ENCODE measurements around the gene KCNJ10.

KCNJ10 gene

DNA sequence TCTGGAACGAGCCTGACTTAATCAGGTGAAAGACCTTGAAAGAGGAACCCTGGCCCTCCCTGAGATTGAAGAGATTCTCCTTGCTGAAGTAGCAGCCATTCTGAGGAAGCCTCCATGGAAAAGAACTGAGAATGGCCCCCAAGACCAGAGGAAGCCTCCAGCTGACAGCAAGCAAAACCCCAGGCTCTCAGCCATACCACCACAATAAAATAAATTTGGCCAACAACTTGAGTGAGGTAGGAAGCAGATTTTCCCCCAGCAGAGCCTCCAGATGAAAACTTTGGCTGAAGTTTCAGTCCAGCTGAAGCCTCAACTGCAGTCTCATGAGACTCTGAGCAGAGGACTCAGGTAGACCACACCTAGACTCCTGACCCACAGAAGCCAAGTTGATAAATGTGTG, 82.0 kb downstream of the KCNJ10 start:
- no peak for ATAC-seq

DNA sequence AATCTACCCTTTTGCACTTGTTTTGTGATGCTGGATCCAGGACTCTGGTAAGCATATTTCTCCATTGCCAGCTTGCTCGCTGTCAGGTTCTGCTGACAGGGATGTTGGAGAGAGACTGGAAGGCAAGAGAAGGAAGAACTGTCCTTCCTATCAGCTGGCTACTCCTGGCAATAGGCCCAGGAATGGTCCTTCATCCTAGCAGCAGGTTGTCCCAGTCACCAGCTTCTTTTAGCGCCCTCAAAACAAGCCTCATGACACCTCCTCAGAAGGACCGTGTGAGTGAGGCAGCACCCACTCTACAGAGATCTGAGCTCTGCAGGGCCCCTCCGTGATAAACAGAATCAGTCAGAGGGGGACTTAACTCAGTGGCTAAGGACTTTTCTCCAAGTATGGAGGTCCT, 82.8 kb downstream of the KCNJ10 start:
- no peak for ATAC-seq

DNA sequence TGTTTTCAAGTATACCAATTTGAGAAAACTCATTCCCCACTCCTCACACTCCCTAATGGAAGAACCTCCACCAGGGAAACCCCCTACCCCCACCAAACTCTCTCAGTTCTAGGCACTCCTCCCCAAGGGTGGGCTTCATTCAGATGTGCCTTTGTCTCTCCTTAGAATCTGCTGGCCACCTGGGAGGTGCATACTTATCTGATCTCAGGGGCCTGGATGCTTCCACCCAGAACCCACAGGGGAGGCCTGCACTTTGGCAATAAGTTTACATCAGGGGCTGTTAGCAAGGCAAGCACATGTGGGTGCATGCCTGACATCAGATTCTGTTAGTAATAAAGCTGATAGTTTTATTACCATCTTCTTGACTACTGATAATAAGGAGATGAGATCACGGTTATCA, 83.4 kb downstream of the KCNJ10 start:
- ATAC-seq: no peak

DNA sequence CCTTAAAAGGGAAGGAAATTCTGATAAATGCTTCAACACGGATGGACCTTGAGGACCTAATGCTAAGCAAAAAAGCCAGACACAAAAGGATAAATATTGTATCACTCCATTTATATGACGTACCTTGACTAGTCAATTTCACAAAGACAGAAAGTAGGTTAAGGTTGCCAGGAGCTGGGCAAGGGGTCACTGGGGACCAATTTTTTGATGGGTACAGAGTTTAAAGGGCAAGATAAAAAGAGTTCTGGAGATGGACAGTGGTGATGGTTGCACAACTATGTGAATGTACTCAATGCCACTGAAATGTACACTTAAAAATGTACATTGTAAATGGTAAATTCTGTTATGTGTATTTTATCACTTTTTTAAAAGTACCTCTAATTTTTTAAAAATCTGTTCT, 83.9 kb downstream of the KCNJ10 start:
- ATAC-seq: no peak

DNA sequence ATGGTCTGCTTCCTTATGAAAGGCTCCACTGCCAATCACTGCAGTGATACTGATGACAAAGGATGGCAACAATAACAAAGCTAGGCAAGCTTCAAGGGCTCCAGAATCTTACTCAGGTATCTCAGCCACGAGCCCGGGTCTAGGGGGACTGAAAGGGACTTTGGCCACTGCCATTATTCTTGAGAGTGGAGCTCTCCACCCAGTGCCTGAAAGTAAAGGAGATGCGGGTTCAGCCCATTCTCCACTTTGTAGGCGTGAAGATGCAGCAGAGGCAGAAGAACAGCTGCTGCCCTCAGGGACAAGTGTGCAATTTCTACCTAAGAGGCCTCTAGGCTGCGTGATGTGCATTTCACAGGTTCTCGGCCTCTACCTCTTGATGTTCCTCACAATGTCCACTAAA, 84.5 kb downstream of the KCNJ10 start:
- no peak for ATAC-seq

DNA sequence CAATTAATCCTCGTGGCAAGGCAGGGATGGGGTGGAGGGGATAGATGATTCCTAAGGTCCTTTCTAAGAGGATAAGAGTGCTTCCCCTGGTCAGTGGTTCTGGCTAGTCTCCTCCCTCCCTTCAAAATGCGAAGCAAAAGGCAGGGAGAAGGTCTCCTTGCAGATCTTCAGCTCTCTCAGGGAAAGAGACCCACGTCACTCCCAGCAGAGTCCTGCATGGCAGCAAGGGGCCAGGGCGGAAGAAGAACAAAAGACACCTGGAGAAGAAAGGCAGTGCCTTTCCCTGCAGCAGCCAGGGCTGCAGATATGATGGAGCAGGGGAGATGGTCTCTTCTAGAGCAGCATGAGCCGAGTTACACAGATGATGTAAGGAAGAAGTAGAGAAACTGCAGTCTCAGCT, 86.3 kb downstream of the KCNJ10 start:
- ATAC-seq: no peak

DNA sequence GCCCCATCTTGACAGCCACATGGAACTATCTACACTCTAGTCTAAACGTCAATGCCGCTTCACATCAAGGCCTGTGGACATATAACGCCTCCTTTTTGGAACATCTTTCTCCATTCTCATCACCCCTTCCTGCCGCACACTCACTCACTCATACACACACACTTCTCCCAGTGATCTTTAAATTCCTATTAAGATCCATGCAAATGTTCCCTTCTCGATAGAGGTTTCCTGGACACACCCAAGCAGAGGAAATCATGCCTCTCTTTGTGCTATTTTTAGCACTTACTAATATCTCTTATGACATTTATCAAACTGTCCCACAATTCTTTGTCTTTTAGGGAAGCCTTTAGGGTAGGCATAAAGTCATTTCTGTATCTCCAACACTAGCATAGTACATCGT, 87.7 kb downstream of the KCNJ10 start:
- ATAC-seq: no peak

DNA sequence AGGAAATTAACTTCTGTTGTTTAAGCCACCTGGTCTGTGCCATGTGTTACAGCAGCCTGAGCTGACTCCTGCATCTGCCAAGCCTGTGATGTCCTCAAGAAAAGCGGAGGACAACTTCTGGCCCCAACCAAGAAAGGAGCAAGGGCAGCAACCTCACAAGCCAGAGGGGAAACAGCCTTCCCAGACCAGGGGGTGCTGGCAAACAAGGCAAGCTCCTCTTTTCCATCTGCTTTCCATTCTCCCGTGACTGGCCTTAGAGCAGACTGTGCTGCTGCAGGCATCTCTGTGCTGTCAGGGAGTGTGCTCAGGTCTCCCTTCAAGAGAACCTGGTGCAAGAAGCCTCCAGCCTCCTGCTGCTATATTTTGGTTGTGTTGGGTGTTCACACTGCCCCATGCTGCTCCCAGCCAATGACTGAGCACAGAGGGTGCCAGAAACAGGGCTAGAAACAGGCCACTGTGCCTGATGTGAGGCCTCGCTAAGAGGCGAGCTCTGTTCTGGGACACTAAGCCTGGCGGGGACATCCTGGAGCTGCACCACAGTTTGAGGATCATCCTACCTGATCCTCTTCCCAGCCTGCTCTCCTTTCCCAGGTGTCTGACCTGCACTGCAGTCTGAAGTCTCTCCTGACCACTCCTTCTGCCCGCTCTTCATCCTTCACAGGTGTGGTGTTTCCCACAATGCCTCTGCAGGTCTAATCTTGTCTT, 88.5 kb downstream of the KCNJ10 start:
- ATAC-seq: no peak

DNA sequence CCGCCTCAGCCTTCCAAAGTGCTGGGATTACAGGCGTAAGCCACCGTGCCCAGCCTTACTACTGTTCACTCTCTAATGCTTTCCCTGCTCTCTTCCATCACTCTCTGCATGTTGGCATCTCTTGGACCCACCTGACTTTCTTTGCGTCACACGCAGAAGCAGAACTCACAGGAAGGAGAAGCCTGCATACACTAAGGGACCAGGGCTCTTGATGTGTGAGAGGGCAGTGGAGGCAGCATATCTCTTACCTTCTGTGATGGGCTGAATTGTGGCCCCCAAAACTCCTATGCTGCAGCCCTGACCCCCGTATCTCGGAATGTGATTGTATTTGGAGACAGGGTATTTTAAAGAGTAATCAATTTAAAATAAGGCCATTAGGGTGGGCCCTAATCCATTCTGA, 89.2 kb downstream of the KCNJ10 start:
- ATAC-seq: no peak

DNA sequence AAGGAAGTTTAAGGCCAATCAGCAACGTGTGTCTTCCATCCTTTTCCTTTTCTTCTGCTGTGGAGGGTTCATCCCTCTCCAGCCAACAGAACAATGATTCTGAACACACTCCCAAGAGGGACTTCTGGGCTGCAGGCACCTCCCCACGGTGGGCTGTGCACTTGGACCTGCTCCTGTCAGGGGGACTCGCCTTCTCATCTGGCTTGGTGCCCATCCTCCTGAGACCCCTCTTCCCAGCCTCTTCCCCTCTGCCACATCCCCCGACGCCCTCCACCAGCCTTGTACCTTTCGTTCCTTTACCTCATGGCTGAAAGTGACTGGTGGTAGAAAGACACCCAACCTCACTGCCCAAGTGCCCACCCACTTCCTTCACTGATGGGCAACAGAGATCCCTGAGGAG, 89.9 kb downstream of the KCNJ10 start:
- ATAC-seq: no peak

DNA sequence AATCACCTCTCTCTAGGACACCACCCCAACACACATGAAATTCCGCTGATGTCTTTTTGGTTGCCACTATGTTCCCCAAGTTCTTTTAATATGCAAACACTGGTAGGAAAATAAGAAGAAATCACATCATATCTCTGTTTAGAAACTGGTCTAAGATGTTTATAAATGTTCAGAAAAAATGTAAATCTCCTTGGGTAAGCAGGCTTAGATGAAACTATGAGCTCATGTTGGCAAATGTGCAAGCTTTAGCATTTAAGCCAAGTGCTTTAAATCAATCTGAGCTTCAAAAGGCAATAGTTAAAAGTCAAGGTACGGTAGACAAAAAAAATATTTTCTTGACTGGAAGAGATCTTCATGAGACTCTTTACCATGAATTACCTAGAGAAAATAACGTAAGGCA, 90.7 kb downstream of the KCNJ10 start:
- no peak for ATAC-seq

DNA sequence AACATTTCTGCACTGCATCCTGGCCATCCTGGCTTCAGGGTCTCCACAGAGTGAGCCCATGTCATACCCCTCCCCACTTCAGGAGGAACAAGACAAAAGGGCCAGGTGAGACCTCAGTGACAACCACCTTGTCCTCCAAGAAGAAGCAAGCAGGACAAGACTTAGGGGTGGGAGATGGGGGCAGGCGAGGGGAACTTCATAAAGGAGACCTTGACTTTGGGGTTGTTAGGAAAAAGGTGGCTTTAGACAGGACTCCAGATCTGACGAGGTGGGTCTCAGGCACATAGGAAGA, 91.9 kb downstream of the KCNJ10 start:
- ATAC-seq: no peak

DNA sequence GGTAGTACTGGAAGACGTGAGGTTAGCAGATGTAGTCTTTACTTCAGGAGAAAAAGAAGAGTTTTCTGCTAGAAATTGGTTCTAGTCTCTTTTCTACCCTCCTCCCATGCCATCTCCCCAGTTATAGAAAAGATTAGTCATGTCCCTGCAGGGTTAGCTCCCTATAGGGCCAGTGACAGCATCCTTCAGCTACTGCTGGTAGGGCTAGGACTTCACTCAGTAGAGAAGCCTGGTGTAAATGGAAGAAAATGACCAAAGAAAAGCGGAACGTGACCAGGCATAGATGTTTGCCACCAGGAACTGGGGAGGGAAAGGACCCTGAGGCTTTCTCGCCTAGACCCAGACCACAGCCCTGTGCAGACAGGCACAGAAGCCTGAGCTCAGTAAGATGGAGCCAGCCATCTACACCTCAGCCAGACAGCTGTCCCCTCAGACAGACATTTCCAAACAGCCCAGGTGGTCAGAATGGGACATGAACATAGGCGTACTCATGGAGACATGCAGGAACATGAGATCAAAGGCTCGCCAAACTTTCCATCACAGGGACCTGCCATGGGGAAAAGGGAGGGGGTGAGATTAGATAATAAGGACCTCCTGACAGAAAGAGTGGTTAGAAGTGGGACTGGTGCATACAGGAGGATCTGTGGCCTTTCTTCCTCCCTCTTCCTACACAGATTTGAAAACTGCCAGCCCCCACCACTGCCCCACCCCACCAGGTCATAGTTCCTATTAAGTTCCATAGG, 92.4 kb downstream of the KCNJ10 start:
- ATAC-seq: no peak

DNA sequence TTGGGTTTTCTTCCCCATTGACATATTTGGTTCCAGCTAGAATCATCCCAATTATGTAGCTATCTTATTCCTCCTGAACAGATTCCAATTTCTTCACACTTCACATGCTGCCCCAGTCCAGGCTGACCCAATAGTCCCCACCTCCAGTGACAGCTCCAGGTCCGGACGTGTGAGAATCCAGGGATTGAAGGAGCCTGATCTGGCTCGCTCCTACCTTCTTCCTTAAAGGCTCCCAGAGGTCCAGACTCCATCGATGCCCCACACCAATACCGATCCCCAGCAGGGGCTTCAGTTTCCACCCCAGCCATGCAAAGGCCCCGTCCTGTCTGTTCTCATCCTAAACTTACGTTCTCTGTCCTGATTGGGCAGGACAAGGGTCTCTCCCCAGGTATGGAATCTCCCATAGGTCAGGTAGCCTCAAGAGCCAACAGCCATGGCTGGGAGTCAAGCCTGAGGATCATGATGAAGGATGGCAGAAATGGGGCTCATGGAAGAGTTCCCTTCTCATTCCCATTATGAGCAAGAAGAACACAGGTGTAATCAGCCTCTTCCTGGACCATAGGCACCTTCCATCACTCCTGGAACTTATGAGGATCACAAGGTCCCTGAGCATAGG, 95.5 kb downstream of the KCNJ10 start:
- ATAC-seq: no peak

DNA sequence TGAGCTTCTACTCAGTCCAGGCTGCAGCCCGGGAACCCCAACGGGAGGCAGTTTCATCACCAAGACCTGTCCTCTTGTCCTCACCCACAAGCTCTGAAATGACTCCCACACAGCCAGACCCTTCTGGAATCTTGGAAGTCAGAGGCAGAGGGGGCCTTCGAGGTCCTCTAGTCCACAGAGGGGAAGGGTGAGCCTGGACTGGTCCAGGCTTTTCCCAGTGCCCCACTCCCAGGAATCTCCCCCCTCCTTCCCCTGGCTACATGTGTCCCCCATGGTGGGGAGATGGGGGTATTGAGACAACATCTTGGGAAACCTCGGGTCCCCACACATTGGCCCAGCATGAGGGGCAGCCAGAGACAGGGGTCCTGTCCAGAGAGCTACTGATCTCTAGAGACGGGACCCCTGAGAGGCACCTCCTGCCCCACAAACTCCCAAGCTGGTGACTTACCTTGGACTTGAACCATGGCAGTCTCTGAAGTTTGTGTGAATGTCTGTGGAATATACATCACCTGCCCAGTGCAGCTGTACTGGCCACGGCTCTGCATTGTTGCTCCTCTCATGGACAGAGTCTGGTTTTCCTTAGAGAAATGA, 96.5 kb downstream of the KCNJ10 start:
- no peak for ATAC-seq

DNA sequence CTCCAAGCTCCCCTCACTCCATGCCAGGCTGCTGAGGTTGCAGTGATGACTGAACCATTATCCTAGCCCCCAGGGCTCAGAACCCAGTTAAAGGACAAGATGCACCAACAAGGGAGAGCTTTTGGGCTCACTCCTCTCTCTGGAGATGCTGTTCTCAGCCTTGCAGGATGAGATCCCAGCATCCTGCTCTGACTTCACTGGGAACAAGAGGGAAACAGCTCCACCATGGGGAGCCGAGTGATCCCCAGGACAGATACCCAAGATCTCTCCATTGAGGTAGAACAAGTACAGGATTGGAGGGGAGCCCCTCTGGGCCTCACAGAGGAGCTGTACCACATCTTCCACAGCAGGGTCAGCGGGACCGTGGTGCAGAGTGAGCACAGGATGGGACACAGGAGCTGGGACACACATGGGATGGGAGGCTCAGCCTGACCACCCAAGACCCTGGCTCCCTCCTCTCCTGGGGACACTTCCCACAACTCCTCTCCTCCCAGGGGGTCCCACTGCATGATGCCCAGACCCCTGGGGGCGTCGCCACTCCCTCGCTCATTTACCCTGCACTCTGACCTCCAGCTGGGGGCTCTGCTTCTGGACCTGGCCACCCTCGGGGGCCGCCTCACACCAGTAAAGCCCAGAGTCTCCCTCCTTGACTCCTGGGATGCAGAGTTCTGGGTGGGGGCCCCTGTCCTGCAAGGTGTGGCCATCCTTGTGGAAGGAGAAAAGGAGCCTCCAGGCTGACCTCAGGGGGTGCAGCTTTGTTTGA, 97.3 kb downstream of the KCNJ10 start:
- no peak for ATAC-seq

DNA sequence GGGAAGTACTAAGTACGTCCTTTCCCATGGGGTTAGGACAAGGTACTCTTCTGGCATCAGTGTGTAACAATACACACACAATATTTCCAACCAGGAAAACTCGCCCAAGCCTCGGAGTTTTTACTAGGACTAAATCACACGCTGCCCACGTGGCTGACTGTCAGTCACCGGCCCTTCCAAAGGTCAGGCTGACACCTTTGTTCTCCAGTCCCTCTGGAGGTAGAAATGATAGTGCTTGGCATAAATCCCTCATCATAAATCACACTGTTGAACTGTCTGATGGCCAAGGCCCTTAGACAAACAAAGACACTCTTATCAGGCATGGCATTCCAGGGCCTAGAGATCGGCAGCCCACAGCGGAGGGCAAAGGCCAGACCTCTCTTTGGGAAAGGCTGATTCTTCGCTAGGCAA, 99.0 kb downstream of the KCNJ10 start:
- ATAC-seq: no peak

DNA sequence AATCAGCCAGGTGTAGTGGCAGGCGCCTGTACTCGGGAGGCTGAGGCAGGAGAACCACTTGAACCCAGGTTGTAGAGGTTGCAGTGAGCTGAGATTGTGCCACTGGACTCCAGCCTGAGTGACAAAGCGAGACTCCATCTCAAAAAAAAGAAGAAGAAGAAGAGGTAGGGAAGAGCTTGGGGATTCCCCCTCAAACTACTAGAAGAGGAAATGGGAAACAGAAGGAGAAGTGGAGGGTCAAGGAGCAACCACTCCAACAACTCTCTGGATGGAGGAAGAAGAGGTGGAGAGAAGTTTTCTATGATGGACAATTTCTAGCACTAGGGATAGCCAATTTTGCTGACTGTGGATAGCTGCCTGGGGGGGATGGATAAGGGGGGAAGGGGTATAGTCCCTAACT, 101.1 kb downstream of the KCNJ10 start:
- no peak for ATAC-seq

DNA sequence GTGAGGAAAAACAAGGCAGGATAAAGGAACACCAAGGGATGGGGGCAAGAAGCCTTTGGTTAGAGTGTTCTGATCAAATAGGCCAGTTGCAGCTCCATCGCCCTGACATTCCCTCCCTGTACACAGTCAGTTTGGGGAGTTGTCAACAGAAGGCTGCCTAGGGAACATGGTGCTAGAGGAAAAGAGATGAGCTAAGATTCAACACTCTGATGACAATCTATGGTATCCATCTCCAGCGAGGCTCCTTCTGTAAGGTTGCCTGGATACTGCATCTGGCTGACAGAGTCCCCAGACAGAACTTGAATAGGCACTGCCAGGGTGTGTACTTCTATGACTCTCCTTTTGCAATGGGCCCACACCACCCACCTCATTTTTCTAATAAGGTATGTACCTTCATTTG, 104.7 kb downstream of the KCNJ10 start:
- no peak for ATAC-seq

DNA sequence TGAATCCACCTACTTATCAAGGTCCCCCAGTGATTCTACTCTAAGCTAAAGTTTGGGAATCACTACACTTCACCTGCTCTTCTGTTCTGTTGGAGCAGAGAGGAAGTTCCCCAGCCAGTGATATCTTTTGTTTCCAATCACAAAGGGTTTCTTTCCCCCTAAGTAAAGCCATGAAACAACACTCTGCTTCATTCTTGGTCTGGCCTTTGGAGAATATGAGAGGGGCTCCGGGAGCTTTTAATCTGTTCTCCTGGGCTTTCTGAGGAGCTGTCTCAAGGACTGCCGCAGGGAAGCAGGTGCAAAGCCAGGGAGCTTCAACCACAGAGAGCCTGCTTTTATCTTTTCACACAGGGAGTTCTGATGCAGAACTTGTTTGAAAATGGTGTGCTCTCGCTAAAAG, 105.8 kb downstream of the KCNJ10 start:
- no peak for ATAC-seq

DNA sequence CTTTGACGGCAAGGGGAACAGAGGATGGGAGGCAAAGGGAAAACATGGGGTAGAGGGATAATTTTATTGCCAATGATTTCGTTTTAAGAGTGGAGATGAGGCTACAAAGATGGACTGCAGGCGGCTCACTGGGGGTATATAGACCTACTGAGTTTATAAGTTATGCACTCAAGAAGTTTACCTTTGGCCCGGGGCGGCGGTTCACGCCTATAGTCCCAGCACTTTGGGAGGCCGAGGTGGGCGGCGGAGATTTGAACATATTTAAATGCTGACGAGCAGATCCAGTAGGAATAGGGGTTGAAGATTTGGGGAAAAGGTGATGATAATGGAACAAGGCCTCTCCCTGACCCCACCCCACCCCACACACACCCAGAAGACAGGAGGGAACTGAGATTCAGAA, 107.8 kb downstream of the KCNJ10 start:
- no peak for ATAC-seq

DNA sequence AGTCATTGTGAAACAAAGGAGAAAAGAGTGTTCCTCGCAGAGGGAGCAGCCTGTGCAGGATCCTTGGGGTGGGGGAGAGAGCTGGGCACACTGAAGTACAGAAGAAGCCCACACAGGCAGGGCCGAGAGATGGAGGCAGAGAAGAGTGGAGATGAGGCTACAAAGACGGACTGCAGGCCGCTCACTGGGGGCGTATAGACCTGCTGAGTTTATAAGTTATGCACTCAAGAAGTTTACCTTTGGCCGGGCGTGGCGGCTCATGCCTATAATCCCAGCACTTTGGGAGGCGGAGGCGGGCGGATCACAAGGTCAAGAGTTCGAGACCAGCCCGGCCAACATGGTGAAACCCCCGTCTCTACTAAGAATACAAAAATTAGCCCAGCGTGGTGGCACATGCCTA, 108.3 kb downstream of the KCNJ10 start:
- no peak for ATAC-seq

DNA sequence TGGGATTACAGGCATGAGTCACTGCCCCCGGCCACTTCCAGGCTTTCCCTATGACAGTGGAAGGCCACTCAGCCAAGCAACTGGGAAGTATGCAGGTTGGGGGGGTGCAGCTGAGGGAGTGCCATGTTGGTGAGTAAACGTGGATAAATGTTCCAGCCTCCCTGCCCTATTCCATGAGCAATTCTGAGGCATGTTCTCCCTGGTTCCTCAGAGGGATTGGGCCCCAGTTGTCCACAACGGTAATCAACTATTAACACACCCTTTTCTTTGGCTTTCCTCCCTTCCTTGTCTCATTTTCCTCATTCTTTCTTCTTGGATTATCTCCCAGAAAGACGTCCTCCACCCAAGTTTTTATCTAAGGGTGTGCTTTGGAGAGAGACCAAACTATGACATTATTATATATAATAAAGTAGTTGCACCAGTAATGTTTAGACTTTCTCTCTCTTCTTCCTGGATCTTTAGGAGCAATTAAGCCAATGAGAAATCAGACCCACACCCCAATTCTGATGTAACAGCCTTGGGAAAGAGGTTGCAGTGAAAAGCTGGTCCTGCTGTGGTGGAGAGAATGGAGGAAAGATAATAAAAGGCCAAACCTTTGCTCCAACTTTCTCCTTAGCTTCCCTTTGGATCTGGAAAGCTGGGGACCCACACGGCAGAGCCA, 109.1 kb downstream of the KCNJ10 start:
- ATAC-seq: no peak

All from activated CD4-positive, CD25-positive, alpha-beta regulatory T cell treated with anti-CD3 and anti-CD28 coated beads, Interleukin-2, amount 50 U/mL, for 24 hours (primary cell).